ENCODE results near the gene PSMA7.

DNA sequence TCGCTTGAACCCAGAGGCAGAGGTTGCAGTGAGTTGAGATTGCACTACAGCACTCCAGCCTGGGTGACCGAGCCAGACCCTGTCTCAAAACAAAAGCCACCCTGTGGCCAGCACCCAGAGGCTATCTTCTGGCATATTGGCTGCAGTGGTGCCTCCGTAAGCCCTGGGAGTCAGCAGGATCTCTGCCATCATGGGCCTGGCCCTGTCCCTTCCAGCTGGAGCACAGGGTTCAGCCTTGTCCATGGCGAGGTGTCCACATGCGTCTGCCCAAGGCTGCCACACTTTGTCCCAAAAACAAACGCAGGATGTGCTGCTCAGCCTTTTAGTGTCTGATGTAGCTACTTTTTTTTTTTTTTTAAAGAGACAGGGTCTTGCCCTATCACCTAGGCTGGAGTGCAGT is 24.3 kb upstream of the PSMA7 start:
- TF ChIP-seq POLR2A (IDR thresholded peaks at IDR 0.05; ENCODE audit: low read depth, low read length) (no peak), POLR2AphosphoS5 (IDR thresholded peaks at IDR 0.05; ENCODE audit: low read depth, low read length) (no peak), TAF1 (IDR thresholded peaks at IDR 0.05; ENCODE audit: low read depth, low read length) (no peak), SPI1 (IDR thresholded peaks at IDR 0.05; ENCODE audit: low read depth, low read length) (no peak)
